ENCODE results near the gene UPF1.

DNA sequence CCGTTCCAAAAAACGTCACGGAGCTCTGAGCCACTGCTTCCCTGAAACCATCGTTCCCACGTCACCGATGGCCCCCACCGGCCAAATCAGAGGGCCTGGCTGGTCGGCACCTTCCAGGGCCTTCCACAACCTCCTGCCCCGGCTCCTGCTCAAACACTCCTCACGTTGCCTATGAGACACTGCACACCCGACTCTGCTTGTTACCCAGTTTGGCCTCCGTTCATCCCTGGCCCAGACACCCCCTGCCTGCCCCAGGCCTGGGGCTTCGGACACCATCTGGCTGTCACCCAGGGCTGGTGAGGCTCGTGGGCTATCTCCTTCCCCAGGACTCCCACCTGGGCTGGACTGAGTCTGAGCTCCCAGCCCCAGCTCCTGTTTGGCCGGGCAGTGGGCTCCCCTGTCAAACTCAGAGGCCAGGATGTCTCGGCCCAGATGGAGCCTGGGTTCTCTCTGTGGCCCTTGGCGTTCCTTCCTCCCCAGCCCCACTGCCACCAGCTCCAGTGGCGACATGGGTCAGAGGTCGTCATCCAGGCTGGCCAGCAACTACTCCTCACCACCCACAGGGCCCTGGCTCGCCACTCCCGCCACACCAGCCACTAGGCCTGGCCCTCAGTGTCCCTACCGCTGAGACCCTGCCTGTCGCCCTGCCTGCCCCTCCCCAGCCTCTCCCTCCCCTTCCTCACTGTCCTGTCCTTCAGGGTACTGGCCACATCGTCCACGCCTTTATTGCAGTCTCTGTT is 46.5 kb downstream of the UPF1 start:
- TF ChIP-seq POLR2A (IDR thresholded peaks at IDR 0.05) (no peak), EP300 (IDR thresholded peaks at IDR 0.05) (no peak), POLR2AphosphoS5 (IDR thresholded peaks at IDR 0.05) (no peak)
- TF ChIP-seq, protein P1, sequence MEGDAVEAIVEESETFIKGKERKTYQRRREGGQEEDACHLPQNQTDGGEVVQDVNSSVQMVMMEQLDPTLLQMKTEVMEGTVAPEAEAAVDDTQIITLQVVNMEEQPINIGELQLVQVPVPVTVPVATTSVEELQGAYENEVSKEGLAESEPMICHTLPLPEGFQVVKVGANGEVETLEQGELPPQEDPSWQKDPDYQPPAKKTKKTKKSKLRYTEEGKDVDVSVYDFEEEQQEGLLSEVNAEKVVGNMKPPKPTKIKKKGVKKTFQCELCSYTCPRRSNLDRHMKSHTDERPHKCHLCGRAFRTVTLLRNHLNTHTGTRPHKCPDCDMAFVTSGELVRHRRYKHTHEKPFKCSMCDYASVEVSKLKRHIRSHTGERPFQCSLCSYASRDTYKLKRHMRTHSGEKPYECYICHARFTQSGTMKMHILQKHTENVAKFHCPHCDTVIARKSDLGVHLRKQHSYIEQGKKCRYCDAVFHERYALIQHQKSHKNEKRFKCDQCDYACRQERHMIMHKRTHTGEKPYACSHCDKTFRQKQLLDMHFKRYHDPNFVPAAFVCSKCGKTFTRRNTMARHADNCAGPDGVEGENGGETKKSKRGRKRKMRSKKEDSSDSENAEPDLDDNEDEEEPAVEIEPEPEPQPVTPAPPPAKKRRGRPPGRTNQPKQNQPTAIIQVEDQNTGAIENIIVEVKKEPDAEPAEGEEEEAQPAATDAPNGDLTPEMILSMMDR (IDR thresholded peaks at IDR 0.05), result no peak
